Measurements from ENCODE around the gene LCT. TPM values are rescaled to one million over a fixed set of nuclear protein-coding genes. Genes with fewer than 3 reads are reported as not detected.

The LCT gene
- total and polyA plus RNA-seq, 2 of the 4 experiments (the other 2 are of a cell fraction), result under 0.01 TPM; not detected in 1

DNA sequence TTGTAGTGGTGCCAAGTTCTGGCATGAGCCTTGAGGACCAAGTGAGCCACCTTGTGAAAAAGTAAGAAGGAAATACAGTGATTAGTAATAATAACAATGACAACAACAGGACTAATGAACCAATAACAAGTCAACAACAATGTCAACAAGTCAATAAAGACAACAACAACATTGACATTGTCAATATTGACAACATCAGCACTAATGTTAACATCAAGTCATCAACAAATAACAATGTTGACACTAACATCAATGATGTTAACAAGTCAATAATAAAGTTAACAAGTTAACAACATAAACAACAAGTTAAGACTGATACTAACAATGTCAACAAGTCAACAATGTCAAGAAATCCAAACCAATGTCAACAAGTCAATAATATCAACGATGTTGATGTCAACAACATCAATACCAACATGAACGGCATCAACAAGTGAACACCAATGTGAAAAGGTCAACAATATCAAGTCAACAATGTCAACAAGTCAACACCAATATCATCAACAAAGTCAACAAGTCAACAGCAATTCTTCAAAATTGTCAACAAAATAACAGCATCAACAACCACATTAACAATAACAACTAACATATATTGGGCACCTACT lies 24.0 kb downstream of the LCT start:
- H2AK5ac ChIP-seq (ENCODE audit: low read depth, low read length), result no peak overlapping the region
- TF ChIP-seq, protein P1, sequence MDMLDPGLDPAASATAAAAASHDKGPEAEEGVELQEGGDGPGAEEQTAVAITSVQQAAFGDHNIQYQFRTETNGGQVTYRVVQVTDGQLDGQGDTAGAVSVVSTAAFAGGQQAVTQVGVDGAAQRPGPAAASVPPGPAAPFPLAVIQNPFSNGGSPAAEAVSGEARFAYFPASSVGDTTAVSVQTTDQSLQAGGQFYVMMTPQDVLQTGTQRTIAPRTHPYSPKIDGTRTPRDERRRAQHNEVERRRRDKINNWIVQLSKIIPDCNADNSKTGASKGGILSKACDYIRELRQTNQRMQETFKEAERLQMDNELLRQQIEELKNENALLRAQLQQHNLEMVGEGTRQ (IDR thresholded peaks at IDR 0.05; ENCODE audit: low read depth, low read length), result no peak
- TF ChIP-seq, protein P2, sequence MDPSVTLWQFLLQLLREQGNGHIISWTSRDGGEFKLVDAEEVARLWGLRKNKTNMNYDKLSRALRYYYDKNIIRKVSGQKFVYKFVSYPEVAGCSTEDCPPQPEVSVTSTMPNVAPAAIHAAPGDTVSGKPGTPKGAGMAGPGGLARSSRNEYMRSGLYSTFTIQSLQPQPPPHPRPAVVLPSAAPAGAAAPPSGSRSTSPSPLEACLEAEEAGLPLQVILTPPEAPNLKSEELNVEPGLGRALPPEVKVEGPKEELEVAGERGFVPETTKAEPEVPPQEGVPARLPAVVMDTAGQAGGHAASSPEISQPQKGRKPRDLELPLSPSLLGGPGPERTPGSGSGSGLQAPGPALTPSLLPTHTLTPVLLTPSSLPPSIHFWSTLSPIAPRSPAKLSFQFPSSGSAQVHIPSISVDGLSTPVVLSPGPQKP (IDR thresholded peaks at IDR 0.05; ENCODE audit: borderline replicate concordance, low read depth, low read length), result no peak
- TF ChIP-seq BHLHE40 (IDR thresholded peaks at IDR 0.05; ENCODE audit: low read depth, low read length) (no peak), MXI1 (IDR thresholded peaks at IDR 0.05; ENCODE audit: borderline replicate concordance, low read depth, low read length) (no peak)
- TF ChIP-seq, protein P3, sequence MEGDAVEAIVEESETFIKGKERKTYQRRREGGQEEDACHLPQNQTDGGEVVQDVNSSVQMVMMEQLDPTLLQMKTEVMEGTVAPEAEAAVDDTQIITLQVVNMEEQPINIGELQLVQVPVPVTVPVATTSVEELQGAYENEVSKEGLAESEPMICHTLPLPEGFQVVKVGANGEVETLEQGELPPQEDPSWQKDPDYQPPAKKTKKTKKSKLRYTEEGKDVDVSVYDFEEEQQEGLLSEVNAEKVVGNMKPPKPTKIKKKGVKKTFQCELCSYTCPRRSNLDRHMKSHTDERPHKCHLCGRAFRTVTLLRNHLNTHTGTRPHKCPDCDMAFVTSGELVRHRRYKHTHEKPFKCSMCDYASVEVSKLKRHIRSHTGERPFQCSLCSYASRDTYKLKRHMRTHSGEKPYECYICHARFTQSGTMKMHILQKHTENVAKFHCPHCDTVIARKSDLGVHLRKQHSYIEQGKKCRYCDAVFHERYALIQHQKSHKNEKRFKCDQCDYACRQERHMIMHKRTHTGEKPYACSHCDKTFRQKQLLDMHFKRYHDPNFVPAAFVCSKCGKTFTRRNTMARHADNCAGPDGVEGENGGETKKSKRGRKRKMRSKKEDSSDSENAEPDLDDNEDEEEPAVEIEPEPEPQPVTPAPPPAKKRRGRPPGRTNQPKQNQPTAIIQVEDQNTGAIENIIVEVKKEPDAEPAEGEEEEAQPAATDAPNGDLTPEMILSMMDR (conservative IDR thresholded peaks at IDR 0.05; ENCODE audit: low read depth, low read length), result no peak
- H3K27me3 ChIP-seq (ENCODE audit: control insufficient read depth, insufficient read depth, low read length), result no peaks in the 10 kb centered on the region
- H3K4me3 ChIP-seq (ENCODE audit: insufficient read depth, low read depth, low read length), result no peak overlapping the region
- H3K23ac ChIP-seq (ENCODE audit: low read depth, low read length), result no peak overlapping the region
- H3K27ac ChIP-seq (ENCODE audit: insufficient read depth, low read length), result no peak overlapping the region
- H2BK15ac ChIP-seq (ENCODE audit: low read depth, low read length), result no peak overlapping the region
- H3K4me1 ChIP-seq (ENCODE audit: control insufficient read depth, insufficient read depth, low read length), result peaks cover 2% of the 10 kb centered on the region; the same call in 1 of the 2 replicates
- no peak overlapping the region for H2AK9ac ChIP-seq (replicated peaks; ENCODE audit: low read depth, low read length, poor library complexity)
- no peaks in the 10 kb centered on the region for H3K79me1 ChIP-seq (ENCODE audit: low read depth in 1 of 2, low read length in 2 of 2)
- ATAC-seq (ENCODE audit: low read depth), result no peak
- no peak overlapping the region for H2BK5ac ChIP-seq (ENCODE audit: low read depth, low read length, poor library complexity, severe bottlenecking)
- POLR2A ChIA-PET (ENCODE audit: unreplicated experiment), result no interaction called here
- no peaks in the 10 kb centered on the region for H4K20me1 ChIP-seq (ENCODE audit: insufficient read depth, low read length)
- no peak for DNase-seq
- no peak overlapping the region for H3K14ac ChIP-seq (replicated peaks; ENCODE audit: low read depth, low read length)
- H3K56ac ChIP-seq (ENCODE audit: extremely low read depth, insufficient read depth, low read length), result no peak overlapping the region
- dilution Hi-C loops (cut with HindIII; ENCODE audit: low sequenced_read_pairs, unreplicated experiment) (no loop called here), in situ Hi-C loops (cut with MboI; ENCODE audit: low sequenced_read_pairs) (no loop called here), intact Hi-C loops (cut with micrococcal nuclease) (no loop called here)
- H3K4ac ChIP-seq (ENCODE audit: low read depth, low read length), result no peak overlapping the region
- no peaks in the 10 kb centered on the region for H3K9me1 ChIP-seq (ENCODE audit: insufficient read depth, low read length)
- H4K91ac ChIP-seq (ENCODE audit: insufficient read depth, low read depth, low read length), result no peak overlapping the region
- no peak overlapping the region for H2BK120ac ChIP-seq (ENCODE audit: low read depth, low read length)
- H3K4me2 ChIP-seq (ENCODE audit: low read depth, low read length), result no peak overlapping the region
- no TSS peak for BruUV-seq (replicated peaks)
- H2BK20ac ChIP-seq (ENCODE audit: low read depth, low read length), result no peak overlapping the region
- no peak overlapping the region for H3K18ac ChIP-seq (ENCODE audit: low read depth, low read length)
- CTCF ChIA-PET, result no interaction called here
- no peak overlapping the region for H4K8ac ChIP-seq (ENCODE audit: low read depth in 2 of 2, low read length in 2 of 2)
- no peak overlapping the region for H3K9ac ChIP-seq (ENCODE audit: low read depth, low read length)
- H2AFZ ChIP-seq (replicated peaks; ENCODE audit: low read length, poor library complexity), result no peak overlapping the region
- no peaks in the 10 kb centered on the region for H3K9me3 ChIP-seq (ENCODE audit: control insufficient read depth, insufficient read depth, low read length)
- WGBS, 2 experiments (ENCODE audit: extremely low coverage in 2 of 2, insufficient read length in 1 of 2), result 40% methylated on average over 2 of the region's 2 CpGs; no CpG with 5 or more reads in 1 of the 2 experiments
- no peaks in the 10 kb centered on the region for H3K36me3 ChIP-seq (ENCODE audit: control insufficient read depth, insufficient read depth, low read length)
- no peak overlapping the region for H4K5ac ChIP-seq (ENCODE audit: low read depth, low read length)

Measured in IMR-90 (cell line).